ENCODE measurements around the gene PRRX1. TPM values are rescaled to one million over a fixed set of nuclear protein-coding genes. Genes with fewer than 3 reads are reported as not detected.

Gene PRRX1
- total and polyA plus RNA-seq, 2 of the 13 experiments (the other 11 are each of a cell fraction or from before 2014, with no cell fraction given), result not detected

DNA sequence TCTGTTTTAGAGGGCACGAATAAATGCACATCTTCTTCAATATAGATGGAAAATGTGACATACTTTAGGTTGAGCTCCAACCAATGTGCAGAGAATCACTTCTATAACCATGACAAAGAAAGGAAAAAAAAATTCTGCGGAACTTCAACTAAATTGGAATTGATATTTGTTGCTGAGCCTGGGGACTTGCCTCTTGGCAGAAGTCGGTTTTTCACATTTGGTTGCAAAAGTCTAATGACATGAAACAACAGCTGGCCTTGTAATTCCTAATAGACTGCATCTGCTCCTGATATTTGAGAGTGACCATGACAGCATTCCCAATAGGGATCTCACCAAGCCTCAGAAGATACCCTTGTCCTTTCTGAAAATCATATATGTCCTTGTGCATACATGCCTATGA, 112.8 kb downstream of the PRRX1 start:
- Histone ChIP-seq H2AFZ (ENCODE audit: low read length) (no peak overlapping the region), H3K36me3 (replicated peaks in 1 of 2; ENCODE audit: control insufficient read depth in 1 of 2, insufficient read depth in 2 of 2, low read length in 2 of 2) (no peaks in the 10 kb centered on the region), H3K4me1 (ENCODE audit: insufficient read depth, low read length) (no peaks in the 10 kb centered on the region), H3K9me3 (ENCODE audit: low read length) (no peaks in the 10 kb centered on the region), H3K27ac (ENCODE audit: extremely low read length, insufficient read depth, low read length) (no peak overlapping the region), H3K9ac (ENCODE audit: insufficient read depth, low read depth, low read length) (no peak overlapping the region), H3K27me3 (ENCODE audit: control insufficient read depth in 1 of 2, insufficient read depth in 2 of 2, low read length in 2 of 2) (no peaks in the 10 kb centered on the region), H3K4me3 (replicated peaks in 1 of 3; ENCODE audit: insufficient read depth in 1 of 3, low read depth in 2 of 3, low read length in 3 of 3) (no peak overlapping the region), H3K79me2 (ENCODE audit: insufficient read depth, low read length) (no peaks in the 10 kb centered on the region), H4K20me1 (ENCODE audit: insufficient read depth, low read length) (no peaks in the 10 kb centered on the region), H3K4me2 (ENCODE audit: low read depth, low read length) (no peak overlapping the region)
- intact Hi-C loops (cut with micrococcal nuclease; ENCODE audit: unreplicated experiment), result no loop called here
- in situ Hi-C loops (cut with HindIII; ENCODE audit: extremely low pct_ligation_motif_present, low pct_unique_long_range_greater_than_20kb), result no loop called here
- ATAC-seq (no peak), FAIRE-seq (no peak), DNase-seq (ENCODE audit: low spot score) (no peak)
- ChIA-PET POLR2A (no interaction called here), CTCF (ENCODE audit: low intra/inter-chr PET ratio, low total read pairs) (no interaction called here)
- no TSS peak for BruUV-seq (replicated peaks)
- TF ChIP-seq FOXK2 (IDR thresholded peaks at IDR 0.05) (no peak), IRF2 (CRISPR knock-in tag; IDR thresholded peaks at IDR 0.05) (no peak), BHLHE40 (IDR thresholded peaks at IDR 0.05; ENCODE audit: low read length) (no peak), SP2 (CRISPR knock-in tag; IDR thresholded peaks at IDR 0.05) (no peak), ZC3H13 (CRISPR knock-in tag; IDR thresholded peaks at IDR 0.05) (no peak), ZNF558 (CRISPR knock-in tag; IDR thresholded peaks at IDR 0.05; ENCODE audit: borderline replicate concordance) (no peak), ZNF605 (CRISPR knock-in tag; IDR thresholded peaks at IDR 0.05) (no peak), TOE1 (CRISPR knock-in tag; IDR thresholded peaks at IDR 0.05) (no peak), ZNF672 (CRISPR knock-in tag; IDR thresholded peaks at IDR 0.05) (no peak), KMT2B (CRISPR knock-in tag; IDR thresholded peaks at IDR 0.05) (no peak), FOXA1 (IDR thresholded peaks at IDR 0.05) (no peak), FOXA1 (CRISPR knock-in tag; IDR thresholded peaks at IDR 0.05) (no peak), ZNF333 (CRISPR knock-in tag; IDR thresholded peaks at IDR 0.05; ENCODE audit: borderline replicate concordance) (no peak)
- 41% methylated on average over 3 of the region's 3 CpGs for WGBS (ENCODE audit: low lambda C conversion rate)

Other genes starting within 250 kb of the PRRX1 start
- gene GORAB, start 132.0 kb upstream of the PRRX1 start, total RNA-seq (2016; rRNA removed; fragmentation: Illumina TruSeq; extraction: Trizol), result 7.3 and 9.2 TPM in 2 replicates
- gene GORAB, start 132.0 kb upstream of the PRRX1 start, polyA plus RNA-seq (2011; rRNA removed), result 5.8 and 6.6 TPM in 2 replicates

All from HepG2 (cell line).